Measurements from ENCODE around the gene FBXL12. TPM values are rescaled to one million over a fixed set of nuclear protein-coding genes. Genes with fewer than 3 reads are reported as not detected.

Gene FBXL12
- total and polyA plus RNA-seq, 2 of the 4 experiments (the other 2 are of a cell fraction) = 8.1 to 42.6 TPM

DNA sequence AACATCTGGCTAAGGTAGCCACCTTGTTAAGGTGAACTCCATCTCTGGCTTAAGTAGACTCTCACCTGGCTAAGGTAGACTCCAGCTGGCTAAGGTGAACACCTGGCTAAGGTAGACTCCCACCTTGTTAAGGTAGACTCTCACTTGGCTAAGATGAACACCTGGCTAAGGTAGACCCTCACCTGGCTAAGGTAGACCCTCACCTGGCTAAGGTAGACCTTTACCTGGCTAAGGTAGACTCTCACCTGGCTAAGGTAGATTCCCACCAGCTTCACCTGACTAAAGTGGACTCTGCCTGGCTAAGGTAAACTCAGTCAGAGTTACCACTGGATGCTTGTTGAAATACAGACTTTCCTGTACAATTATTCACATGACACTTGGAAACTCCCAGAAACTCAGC is 39.9 kb upstream of the FBXL12 start:
- POLR2A ChIA-PET (ENCODE audit: unreplicated experiment) = no interaction called here
- no peak overlapping the region for H3K18ac ChIP-seq (ENCODE audit: low read depth, low read length)

More for the DNA sequence above, 39.9 kb upstream of the FBXL12 start:
- CTCF ChIA-PET = no interaction called here
- no TSS peak for BruUV-seq (replicated peaks)
- 0 out of 2 replicates have a peak, but pooled peaks cover 3% of the 10 kb centered on the region for H3K9me1 ChIP-seq (ENCODE audit: insufficient read depth, low read length)
- no peak overlapping the region for H4K8ac ChIP-seq (ENCODE audit: low read depth in 2 of 2, low read length in 2 of 2)
- H3K23ac ChIP-seq (ENCODE audit: low read depth, low read length) = no peak overlapping the region
- no peak overlapping the region for H3K4me3 ChIP-seq (ENCODE audit: insufficient read depth, low read depth, low read length)
- no peak overlapping the region for H3K4me2 ChIP-seq (ENCODE audit: low read depth, low read length)
- TF ChIP-seq RAD21 (IDR thresholded peaks at IDR 0.05; ENCODE audit: low read length) (no peak), BHLHE40 (IDR thresholded peaks at IDR 0.05; ENCODE audit: low read depth, low read length) (no peak), POLR2A (IDR thresholded peaks at IDR 0.05; ENCODE audit: low read depth, low read length) (no peak), CEBPB (IDR thresholded peaks at IDR 0.05; ENCODE audit: low read depth, low read length) (no peak), RFX5 (IDR thresholded peaks at IDR 0.05; ENCODE audit: low read depth, low read length) (no peak), FOS (IDR thresholded peaks at IDR 0.05; ENCODE audit: low read depth, low read length) (no peak), NFE2L2 (IDR thresholded peaks at IDR 0.05; ENCODE audit: low read depth, low read length) (no peak), MAFK (IDR thresholded peaks at IDR 0.05; ENCODE audit: low read depth, low read length) (no peak), MXI1 (IDR thresholded peaks at IDR 0.05; ENCODE audit: borderline replicate concordance, low read depth, low read length) (no peak), SMC3 (IDR thresholded peaks at IDR 0.05; ENCODE audit: low read depth, low read length) (no peak), CHD1 (IDR thresholded peaks at IDR 0.05; ENCODE audit: low read depth, low read length) (no peak), RCOR1 (IDR thresholded peaks at IDR 0.05; ENCODE audit: insufficient replicate concordance, low read length) (no peak), MAZ (IDR thresholded peaks at IDR 0.05; ENCODE audit: borderline replicate concordance, low read depth, low read length) (no peak)
- TF ChIP-seq, protein P1, sequence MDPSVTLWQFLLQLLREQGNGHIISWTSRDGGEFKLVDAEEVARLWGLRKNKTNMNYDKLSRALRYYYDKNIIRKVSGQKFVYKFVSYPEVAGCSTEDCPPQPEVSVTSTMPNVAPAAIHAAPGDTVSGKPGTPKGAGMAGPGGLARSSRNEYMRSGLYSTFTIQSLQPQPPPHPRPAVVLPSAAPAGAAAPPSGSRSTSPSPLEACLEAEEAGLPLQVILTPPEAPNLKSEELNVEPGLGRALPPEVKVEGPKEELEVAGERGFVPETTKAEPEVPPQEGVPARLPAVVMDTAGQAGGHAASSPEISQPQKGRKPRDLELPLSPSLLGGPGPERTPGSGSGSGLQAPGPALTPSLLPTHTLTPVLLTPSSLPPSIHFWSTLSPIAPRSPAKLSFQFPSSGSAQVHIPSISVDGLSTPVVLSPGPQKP (IDR thresholded peaks at IDR 0.05; ENCODE audit: borderline replicate concordance, low read depth, low read length) = no peak
- TF ChIP-seq, protein P2, sequence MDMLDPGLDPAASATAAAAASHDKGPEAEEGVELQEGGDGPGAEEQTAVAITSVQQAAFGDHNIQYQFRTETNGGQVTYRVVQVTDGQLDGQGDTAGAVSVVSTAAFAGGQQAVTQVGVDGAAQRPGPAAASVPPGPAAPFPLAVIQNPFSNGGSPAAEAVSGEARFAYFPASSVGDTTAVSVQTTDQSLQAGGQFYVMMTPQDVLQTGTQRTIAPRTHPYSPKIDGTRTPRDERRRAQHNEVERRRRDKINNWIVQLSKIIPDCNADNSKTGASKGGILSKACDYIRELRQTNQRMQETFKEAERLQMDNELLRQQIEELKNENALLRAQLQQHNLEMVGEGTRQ (IDR thresholded peaks at IDR 0.05; ENCODE audit: low read depth, low read length) = no peak
- TF ChIP-seq, protein P3, sequence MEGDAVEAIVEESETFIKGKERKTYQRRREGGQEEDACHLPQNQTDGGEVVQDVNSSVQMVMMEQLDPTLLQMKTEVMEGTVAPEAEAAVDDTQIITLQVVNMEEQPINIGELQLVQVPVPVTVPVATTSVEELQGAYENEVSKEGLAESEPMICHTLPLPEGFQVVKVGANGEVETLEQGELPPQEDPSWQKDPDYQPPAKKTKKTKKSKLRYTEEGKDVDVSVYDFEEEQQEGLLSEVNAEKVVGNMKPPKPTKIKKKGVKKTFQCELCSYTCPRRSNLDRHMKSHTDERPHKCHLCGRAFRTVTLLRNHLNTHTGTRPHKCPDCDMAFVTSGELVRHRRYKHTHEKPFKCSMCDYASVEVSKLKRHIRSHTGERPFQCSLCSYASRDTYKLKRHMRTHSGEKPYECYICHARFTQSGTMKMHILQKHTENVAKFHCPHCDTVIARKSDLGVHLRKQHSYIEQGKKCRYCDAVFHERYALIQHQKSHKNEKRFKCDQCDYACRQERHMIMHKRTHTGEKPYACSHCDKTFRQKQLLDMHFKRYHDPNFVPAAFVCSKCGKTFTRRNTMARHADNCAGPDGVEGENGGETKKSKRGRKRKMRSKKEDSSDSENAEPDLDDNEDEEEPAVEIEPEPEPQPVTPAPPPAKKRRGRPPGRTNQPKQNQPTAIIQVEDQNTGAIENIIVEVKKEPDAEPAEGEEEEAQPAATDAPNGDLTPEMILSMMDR (conservative IDR thresholded peaks at IDR 0.05; ENCODE audit: low read depth, low read length) = no peak
- in situ Hi-C loops (cut with MboI; ENCODE audit: low sequenced_read_pairs) = no loop called here
- H3K27ac ChIP-seq (ENCODE audit: insufficient read depth, low read length) = no peak overlapping the region
- no peak overlapping the region for H2AK9ac ChIP-seq (replicated peaks; ENCODE audit: low read depth, low read length, poor library complexity)
- no peak overlapping the region for H2BK20ac ChIP-seq (ENCODE audit: low read depth, low read length)
- no peak overlapping the region for H3K14ac ChIP-seq (replicated peaks; ENCODE audit: low read depth, low read length)
- no peak overlapping the region for H3K4ac ChIP-seq (ENCODE audit: low read depth, low read length)
- H4K20me1 ChIP-seq (ENCODE audit: insufficient read depth, low read length) = no peaks in the 10 kb centered on the region
- H3K9me3 ChIP-seq (ENCODE audit: control insufficient read depth, insufficient read depth, low read length) = no peaks in the 10 kb centered on the region
- no peak overlapping the region for H2BK15ac ChIP-seq (ENCODE audit: low read depth, low read length)
- intact Hi-C loops (cut with micrococcal nuclease) = no loop called here
- no peaks in the 10 kb centered on the region for H3K79me1 ChIP-seq (ENCODE audit: low read depth in 1 of 2, low read length in 2 of 2)
- no peak overlapping the region for H4K91ac ChIP-seq (ENCODE audit: insufficient read depth, low read depth, low read length)
- H3K27me3 ChIP-seq (ENCODE audit: control insufficient read depth, insufficient read depth, low read length) = no peaks in the 10 kb centered on the region
- dilution Hi-C loops (cut with HindIII; ENCODE audit: low sequenced_read_pairs, unreplicated experiment) = no loop called here
- H2AK5ac ChIP-seq (ENCODE audit: low read depth, low read length) = no peak overlapping the region
- no peaks in the 10 kb centered on the region for H3K4me1 ChIP-seq (ENCODE audit: control insufficient read depth, insufficient read depth, low read length)
- no peak for ATAC-seq (ENCODE audit: low read depth)
- no peak overlapping the region for H2AFZ ChIP-seq (replicated peaks; ENCODE audit: low read length, poor library complexity)
- H2BK120ac ChIP-seq (ENCODE audit: low read depth, low read length) = no peak overlapping the region
- no peak for DNase-seq
- no peak overlapping the region for H4K5ac ChIP-seq (ENCODE audit: low read depth, low read length)
- no peak overlapping the region for H3K9ac ChIP-seq (ENCODE audit: low read depth, low read length)
- no peak overlapping the region for H2BK5ac ChIP-seq (ENCODE audit: low read depth, low read length, poor library complexity, severe bottlenecking)
- peaks cover 5% of the 10 kb centered on the region; the same call in 1 of the 2 replicates for H3K36me3 ChIP-seq (ENCODE audit: control insufficient read depth, insufficient read depth, low read length)
- H3K56ac ChIP-seq (ENCODE audit: extremely low read depth, insufficient read depth, low read length) = no peak overlapping the region
